Caco-2 (cell line): ENCODE results near the gene STAC3. TPM values are rescaled to one million over a fixed set of nuclear protein-coding genes. Genes with fewer than 3 reads are reported as not detected.
"Not testable (repeated sequence)": the region's sequence is repeated elsewhere in the genome, so short reads cannot be mapped to it uniquely, and the experiment has no call there.

Source experiments
- BruUV-seq: library from RNA; stranded (reverse); fragments of 400-500 nt; replicated peaks from 2 replicates; lab custom pipeline; 2021; lab: Mats Ljungman, UMichigan
- CTCF ChIA-PET: fragments of 300-600 bp; sonication (Branson Sonifier 250); formaldehyde crosslinking; loops from one replicate; lab custom pipeline; 2022; ENCODE audit warnings: antibody characterized with exemption; lab: Charles Lee
- POLR2A ChIA-PET: fragments of 300-600 bp; sonication (Branson Sonifier 250); formaldehyde crosslinking; loops from one replicate; lab custom pipeline; 2022; ENCODE audit warnings: antibody characterized with exemption; lab: Charles Lee
- DNase-seq, 2 experiments: peaks; one replicate each; pipeline versions ENCODE4 v3.0.0 to v3.0.0-alpha.2; 2020 to 2022
- H3K27me3 ChIP-seq: replicated peaks from 2 replicates; pipeline ENCODE4 v1.6.0; 2011; ENCODE audit warnings: low read length; ENCODE audit not compliant: control insufficient read depth, insufficient read depth
- H3K36me3 ChIP-seq: 2 replicates; pipeline ENCODE4 v1.5.1; 2011; ENCODE audit warnings: low read length; ENCODE audit not compliant: control insufficient read depth, insufficient read depth
- H3K4me1 ChIP-seq: fragments of 250-450 bp; sonication (Bioruptor Pico); 2 replicates; pipeline ENCODE4 v1.5.1; 2020; ENCODE audit warnings: mild to moderate bottlenecking
- H3K4me3 ChIP-seq: 2 replicates; pipeline ENCODE4 v1.5.1; 2011; ENCODE audit warnings: low read depth, mild to moderate bottlenecking, control low read depth, low read length
- H3K9me3 ChIP-seq: fragments of 250-450 bp; sonication (Bioruptor Pico); 2 replicates; pipeline ENCODE4 v1.5.1; 2020; ENCODE audit warnings: mild to moderate bottlenecking, moderate library complexity
- H3K27ac Mint-ChIP-seq: one replicate; pipeline ENCODE4 v1.8.0; 2022; ENCODE audit warnings: mixed read lengths; ENCODE audit not compliant: unreplicated experiment
- H3K27me3 Mint-ChIP-seq: one replicate; pipeline ENCODE4 v1.8.0; 2022; ENCODE audit warnings: mixed read lengths; ENCODE audit not compliant: insufficient read depth, unreplicated experiment
- H3K36me3 Mint-ChIP-seq: one replicate; pipeline ENCODE4 v1.8.0; 2022; ENCODE audit warnings: mild to moderate bottlenecking, mixed read lengths; ENCODE audit not compliant: insufficient read depth, unreplicated experiment
- H3K4me1 Mint-ChIP-seq: one replicate; pipeline ENCODE4 v1.8.0; 2022; ENCODE audit warnings: low read depth, mixed read lengths; ENCODE audit not compliant: unreplicated experiment
- H3K4me3 Mint-ChIP-seq: one replicate; pipeline ENCODE4 v1.8.0; 2022; ENCODE audit warnings: mild to moderate bottlenecking, moderate library complexity, mixed read lengths; ENCODE audit not compliant: unreplicated experiment
- H3K9me3 Mint-ChIP-seq: one replicate; pipeline ENCODE4 v1.8.0; 2022; ENCODE audit warnings: mixed read lengths; ENCODE audit not compliant: unreplicated experiment
- CTCF ChIP-seq, 2 experiments: fragments of 200-600 bp in 1 of 2; IDR thresholded peaks; 1 replicate in 1 of 2; 2 replicates in 1 of 2; pipeline versions ENCODE4 v1.5.1 to v1.8.0; 2011 to 2022; ENCODE audit warnings: antibody characterized with exemption in 1 of 2, control low read depth in 1 of 2, inconsistent platforms in 1 of 2, low read depth in 1 of 2, low read length in 1 of 2, mild to moderate bottlenecking in 1 of 2, moderate library complexity in 1 of 2; ENCODE audit not compliant: insufficient read depth in 1 of 2, severe bottlenecking in 1 of 2, unreplicated experiment in 1 of 2
- intact Hi-C: fragments of 100-400 bp; cut with micrococcal nuclease; formaldehyde crosslinking; loops from one replicate; pipeline ENCODE4 v1.10.0; 2022; ENCODE audit not compliant: unreplicated experiment
- total RNA-seq: library from RNA; stranded (reverse); gene quantifications from 2 replicates; pipeline ENCODE4 v1.2.3, GENCODE V29; 2022

The STAC3 gene
- total RNA-seq, 1 experiment from 2014 or later, result 0.70 TPM

GRCh38 chr12:57276935-57277563 lies 26.1 kb upstream of the STAC3 start:
- intact Hi-C loops, result loop anchor here (1.0 kb wide), 1 partner anchor 14 kb away; no protein-coding TSS in a partner anchor
- H3K4me3 Mint-ChIP-seq, result no peak overlapping the region
- peak; percentile 25 to 59 for TF ChIP-seq CTCF (IDR thresholded peaks at IDR 0.05; ENCODE audit: insufficient read depth in 1 of 2, low read depth in 1 of 2, low read length in 1 of 2, severe bottlenecking in 1 of 2, unreplicated experiment in 1 of 2)
- no peak overlapping the region for H3K27ac Mint-ChIP-seq
- Histone ChIP-seq H3K4me3 (no peak overlapping the region), H3K4me1 (peaks cover 13% of the 10 kb centered on the region), H3K9me3 (no peaks in the 10 kb centered on the region), H3K27me3 (no peaks in the 10 kb centered on the region), H3K36me3 (peaks cover 2% of the 10 kb centered on the region; the same call in 1 of the 2 replicates)
- no peaks in the 10 kb centered on the region for H3K9me3 Mint-ChIP-seq
- H3K4me1 Mint-ChIP-seq, result peaks cover 11% of the 10 kb centered on the region
- no peaks in the 10 kb centered on the region for H3K27me3 Mint-ChIP-seq
- ChIA-PET CTCF (interaction anchor here (0.6 to 1.2 kb wide), 2 partner anchors 10 to 171 kb away, joined by 3 to 4 read pairs; no protein-coding TSS in a partner anchor), POLR2A (no interaction called here)
- BruUV-seq, result no TSS peak
- DNase-seq, result peak in 1 of 2 experiments; percentile 55
- peaks cover 11% of the 10 kb centered on the region for H3K36me3 Mint-ChIP-seq

- H3K27me3 Mint-ChIP-seq, H3K9me3 ChIP-seq, H3K36me3 ChIP-seq, intact Hi-C loops, H3K27me3 ChIP-seq, DNase-seq, H3K4me3 Mint-ChIP-seq, BruUV-seq, H3K27ac Mint-ChIP-seq, H3K9me3 Mint-ChIP-seq, H3K4me3 ChIP-seq: not testable (repeated sequence)
- H3K4me1 Mint-ChIP-seq, result peaks cover 11% of the 10 kb centered on the region
- POLR2A ChIA-PET, result interaction anchor here (0.7 kb wide), 1 partner anchor 38 kb away, joined by 9 read pairs; no protein-coding TSS in a partner anchor
- CTCF ChIA-PET, result interaction anchor here (0.6 to 1.2 kb wide), 2 partner anchors 11 to 170 kb away, joined by 3 to 4 read pairs; no protein-coding TSS in a partner anchor
- H3K4me1 ChIP-seq, result peaks cover 13% of the 10 kb centered on the region
- peaks cover 11% of the 10 kb centered on the region for H3K36me3 Mint-ChIP-seq
Observed at GRCh38 chr12:57276233-57276632, 25.2 kb upstream of the STAC3 start.

DNA sequence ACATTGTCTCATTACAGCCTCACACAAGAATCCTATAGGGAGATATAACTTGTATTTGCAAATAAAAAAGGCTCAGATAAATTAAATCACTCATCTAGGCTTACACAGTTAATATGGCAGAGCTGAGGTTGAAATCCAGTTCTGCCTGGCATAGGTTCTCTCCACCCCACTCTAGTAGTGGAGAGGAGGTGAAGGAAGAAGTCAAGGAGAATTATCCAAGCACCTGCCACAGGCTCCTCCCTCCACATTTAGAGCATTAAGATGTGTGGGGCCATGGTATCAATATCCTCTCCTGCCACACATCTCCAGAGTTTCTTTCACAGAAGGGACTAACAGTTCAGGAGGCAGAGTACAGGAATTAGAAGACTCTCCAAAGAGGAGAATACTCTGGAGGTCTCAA lies 22.5 kb upstream of the STAC3 start:
- TF ChIP-seq CTCF (IDR thresholded peaks at IDR 0.05; ENCODE audit: insufficient read depth in 1 of 2, low read depth in 1 of 2, low read length in 1 of 2, severe bottlenecking in 1 of 2, unreplicated experiment in 1 of 2), result no peak
- Mint-ChIP-seq H3K9me3 (no peaks in the 10 kb centered on the region), H3K27ac (no peak overlapping the region), H3K4me3 (no peak overlapping the region), H3K36me3 (no peaks in the 10 kb centered on the region), H3K4me1 (no peaks in the 10 kb centered on the region), H3K27me3 (no peaks in the 10 kb centered on the region)
- H3K9me3 ChIP-seq, result no peaks in the 10 kb centered on the region
- BruUV-seq, result no TSS peak
- no peak for DNase-seq
- no peak overlapping the region for H3K4me3 ChIP-seq
- ChIA-PET POLR2A (no interaction called here), CTCF (no interaction called here)
- intact Hi-C loops, result loop anchor here (1.0 kb wide), 1 partner anchor 21 kb away; no protein-coding TSS in a partner anchor
- no peaks in the 10 kb centered on the region for H3K27me3 ChIP-seq
- no peaks in the 10 kb centered on the region for H3K4me1 ChIP-seq
- peaks cover 2% of the 10 kb centered on the region; the same call in 1 of the 2 replicates for H3K36me3 ChIP-seq
